HTR-8/SVneo (cell line): ENCODE measurements around the gene ACTMAP.

Experiments
- DNase-seq: peaks from one replicate; pipeline ENCODE4 v3.0.0; 2011; ENCODE audit warnings: low spot score, mixed read lengths; ENCODE audit not compliant: insufficient read length
- FAIRE-seq: peaks from 2 replicates; lab custom pipeline; 2011; peaks lifted over from hg19 to GRCh38; lab: Jason Lieb, UNC

ACTMAP gene

GRCh38 chr19:40703029-40703755 is 47.1 kb downstream of the ACTMAP start:
- FAIRE-seq (no peak), DNase-seq (no peak)

DNA sequence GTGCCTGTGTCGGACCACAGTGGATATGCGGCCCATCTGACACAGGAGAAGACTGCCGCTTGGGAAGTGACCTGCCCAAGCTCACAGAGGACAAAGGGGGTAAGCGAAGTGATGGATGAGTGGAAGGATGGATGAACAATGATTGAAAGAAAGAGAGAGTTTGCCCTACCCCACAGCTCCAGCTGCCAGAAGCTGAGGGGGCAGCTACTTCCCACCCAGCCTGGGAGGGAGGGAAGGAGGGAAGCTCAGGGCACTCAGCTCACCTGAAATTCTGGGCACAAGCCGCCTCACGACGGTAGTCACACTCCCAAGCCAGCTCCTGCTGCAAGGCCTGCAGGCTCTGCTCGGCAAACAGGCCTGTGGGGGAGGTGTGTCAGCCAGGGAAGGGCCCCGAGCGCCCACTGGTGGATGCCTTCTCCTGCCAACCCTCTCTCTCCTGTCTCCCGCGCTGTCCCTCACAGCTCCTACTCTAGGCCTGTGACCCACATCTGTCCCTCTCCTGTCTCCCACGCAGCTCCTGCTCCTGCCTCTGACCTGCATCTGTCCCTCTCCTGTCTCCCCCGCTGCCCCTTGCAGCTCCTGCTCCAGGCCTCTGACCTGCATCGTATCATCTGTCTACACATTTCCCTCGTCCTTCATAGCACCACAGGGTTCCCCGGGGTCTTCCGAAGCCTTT is 47.8 kb downstream of the ACTMAP start:
- FAIRE-seq = no peak
- no peak for DNase-seq

GRCh38 chr19:40701758-40702157 is 48.5 kb downstream of the ACTMAP start:
- FAIRE-seq = no peak
- no peak for DNase-seq

DNA sequence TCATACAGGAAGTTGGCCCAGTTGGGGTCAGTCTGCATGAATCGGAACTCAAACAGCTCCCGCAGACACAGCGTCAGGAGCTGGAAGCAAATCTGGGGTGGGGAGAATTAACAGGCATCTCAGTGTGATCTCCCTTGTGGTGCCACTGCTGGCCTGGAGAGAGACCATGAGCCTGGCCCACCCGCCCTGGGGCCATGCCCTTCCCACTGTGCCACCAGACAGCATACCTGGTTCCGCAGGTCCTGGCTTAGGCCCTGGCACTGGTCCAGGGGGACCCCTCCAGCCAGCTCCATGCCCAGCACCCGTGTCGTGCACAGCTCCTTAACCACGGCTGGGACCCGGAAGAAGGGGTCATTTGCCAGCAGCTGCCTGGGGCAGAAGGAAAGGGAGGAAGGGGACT is 50.2 kb downstream of the ACTMAP start:
- FAIRE-seq (no peak), DNase-seq (no peak)

DNA sequence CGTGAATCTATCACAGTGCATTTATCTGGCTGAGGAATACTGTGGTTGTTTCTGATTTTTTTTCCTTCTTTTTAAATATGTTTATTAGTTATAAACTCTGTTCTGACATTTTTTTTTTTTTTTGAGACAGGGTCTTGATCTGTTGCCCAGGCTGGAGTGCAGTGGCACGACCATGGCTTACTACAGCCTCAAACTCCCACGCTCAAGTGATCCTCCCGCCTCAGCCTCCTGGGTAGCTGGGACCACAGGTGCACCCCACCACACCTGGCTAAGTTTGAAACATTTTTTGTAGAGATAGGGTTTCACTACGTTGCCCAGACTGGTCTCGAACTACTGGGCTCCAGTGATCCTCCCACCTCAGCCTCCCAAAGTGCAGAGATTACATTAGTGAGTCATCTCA is 53.3 kb downstream of the ACTMAP start:
- DNase-seq (no peak), FAIRE-seq (no peak)

GRCh38 chr19:40695881-40696280 is 54.4 kb downstream of the ACTMAP start:
- DNase-seq (no peak), FAIRE-seq (no peak)

- DNase-seq (no peak), FAIRE-seq (no peak)
Observed at GRCh38 chr19:40693896-40694295, 56.4 kb downstream of the ACTMAP start.

DNA sequence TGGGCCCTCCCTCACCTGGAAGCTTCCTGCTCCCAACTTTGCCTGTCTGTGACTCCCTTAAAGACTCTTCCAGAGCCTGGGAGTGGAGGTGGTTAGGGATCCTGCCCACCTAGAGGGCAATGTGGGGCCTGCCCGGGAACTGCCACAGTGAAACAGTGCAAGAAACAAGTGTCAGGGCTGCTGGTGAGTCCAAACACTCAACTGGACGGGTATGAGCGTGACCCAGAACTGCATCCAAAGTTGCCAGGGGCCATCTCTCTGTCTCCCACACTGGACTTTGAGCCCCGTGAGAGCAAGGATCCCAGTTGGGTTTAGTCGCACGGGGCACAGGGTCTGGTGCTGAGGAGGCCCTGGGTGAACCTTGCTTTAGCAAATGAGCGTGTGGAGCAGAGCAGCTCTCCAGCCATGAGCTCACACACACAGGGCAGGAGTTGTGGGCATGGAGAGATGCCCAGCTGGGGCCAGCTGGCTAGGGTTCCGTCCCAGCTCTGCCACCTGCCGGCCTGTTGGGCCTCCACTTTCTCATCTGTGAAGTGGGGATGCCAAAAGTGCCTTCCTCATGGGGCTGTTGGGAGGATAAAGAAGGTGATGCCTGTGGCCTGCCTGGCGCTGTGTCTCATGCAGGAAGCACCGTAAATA is 57.0 kb downstream of the ACTMAP start:
- DNase-seq (no peak), FAIRE-seq (no peak)

GRCh38 chr19:40692212-40692551 is 58.1 kb downstream of the ACTMAP start:
- no peak for FAIRE-seq
- no peak for DNase-seq

- no peak for DNase-seq
- FAIRE-seq = no peak
Observed at GRCh38 chr19:40691421-40692211, 58.7 kb downstream of the ACTMAP start.
